ENCODE data around the gene SUSD1. TPM values are rescaled to one million over a fixed set of nuclear protein-coding genes. Genes with fewer than 3 reads are reported as not detected.

Gene SUSD1
- total and polyA plus RNA-seq, 9 of the 15 experiments (the other 6 are each of a cell fraction or from before 2014, with no cell fraction given), result 10.9 to 44.4 (median 36.1) TPM

DNA sequence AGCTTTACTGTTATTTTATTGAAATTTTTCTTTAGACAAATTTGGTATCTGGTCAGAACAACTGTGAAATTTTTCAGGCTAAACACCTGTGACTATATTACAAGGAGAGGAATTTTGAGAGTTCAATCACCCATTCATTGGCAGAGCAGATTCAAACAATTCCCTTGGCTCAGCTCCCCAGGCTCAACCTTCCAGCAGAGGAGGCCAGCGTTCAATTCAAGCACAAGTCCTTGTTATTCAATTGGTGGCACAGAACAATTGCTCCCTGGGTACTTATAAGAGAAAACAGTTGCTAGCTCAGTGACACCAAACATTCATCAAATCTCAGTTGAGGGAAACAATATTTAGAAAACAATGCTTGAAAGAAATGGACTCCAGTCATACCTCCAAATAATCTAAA lies 83.3 kb downstream of the SUSD1 start:
- Histone ChIP-seq H3K9me3 (replicated peaks; ENCODE audit: control insufficient read depth, insufficient read depth, low read depth, low read length) (no peaks in the 10 kb centered on the region), H3K36me3 (ENCODE audit: control insufficient read depth, insufficient read depth, low read length) (peaks cover 85% of the 10 kb centered on the region), H3K9me1 (ENCODE audit: control insufficient read depth, insufficient read depth, low read length) (no peaks in the 10 kb centered on the region), H2AFZ (ENCODE audit: low read depth, low read length) (no peak overlapping the region), H3K79me2 (ENCODE audit: control insufficient read depth, insufficient read depth, low read length) (peaks cover 20% of the 10 kb centered on the region), H3K9ac (ENCODE audit: insufficient read depth in 1 of 2, low read depth in 2 of 2, low read length in 2 of 2) (no peak overlapping the region), H3K27ac (ENCODE audit: extremely low read depth, low read depth, low read length) (no peak overlapping the region), H3K27me3 (ENCODE audit: control insufficient read depth in 2 of 2, insufficient read depth in 2 of 2, low read length in 2 of 2) (no peaks in the 10 kb centered on the region), H3K4me2 (ENCODE audit: insufficient read depth, low read length) (no peak overlapping the region), H3K4me3 (no peak overlapping the region), H3K4me1 (replicated peaks in 1 of 2; ENCODE audit: control insufficient read depth in 2 of 2, insufficient read depth in 2 of 2, low read length in 2 of 2) (peaks cover 6 to 35% of the 10 kb centered on the region in 2 experiments; a peak in 4 of 5 replicates), H4K20me1 (replicated peaks; ENCODE audit: control insufficient read depth, insufficient read depth, low read length) (no peaks in the 10 kb centered on the region)
- DNase-seq (ENCODE audit: extremely low read depth in 1 of 4, low spot score in 3 of 4) (no peak), FAIRE-seq (no peak), ATAC-seq (no peak)
- WGBS (ENCODE audit: insufficient coverage, low coverage, missing lambda C conversion rate), result 90% methylated on average over 1 of the region's 1 CpG
- peak in 1 of 2 experiments; percentile 50; a peak in 2 of 4 replicates for TF ChIP-seq RAD21 (CRISPR knock-in tag; conservative IDR thresholded peaks at IDR 0.05 in 1 of 2, IDR thresholded peaks at IDR 0.05 in 1 of 2)
- TF ChIP-seq ZNF140 (CRISPR knock-in tag; IDR thresholded peaks at IDR 0.05), result no peak
- TF ChIP-seq, protein P1, sequence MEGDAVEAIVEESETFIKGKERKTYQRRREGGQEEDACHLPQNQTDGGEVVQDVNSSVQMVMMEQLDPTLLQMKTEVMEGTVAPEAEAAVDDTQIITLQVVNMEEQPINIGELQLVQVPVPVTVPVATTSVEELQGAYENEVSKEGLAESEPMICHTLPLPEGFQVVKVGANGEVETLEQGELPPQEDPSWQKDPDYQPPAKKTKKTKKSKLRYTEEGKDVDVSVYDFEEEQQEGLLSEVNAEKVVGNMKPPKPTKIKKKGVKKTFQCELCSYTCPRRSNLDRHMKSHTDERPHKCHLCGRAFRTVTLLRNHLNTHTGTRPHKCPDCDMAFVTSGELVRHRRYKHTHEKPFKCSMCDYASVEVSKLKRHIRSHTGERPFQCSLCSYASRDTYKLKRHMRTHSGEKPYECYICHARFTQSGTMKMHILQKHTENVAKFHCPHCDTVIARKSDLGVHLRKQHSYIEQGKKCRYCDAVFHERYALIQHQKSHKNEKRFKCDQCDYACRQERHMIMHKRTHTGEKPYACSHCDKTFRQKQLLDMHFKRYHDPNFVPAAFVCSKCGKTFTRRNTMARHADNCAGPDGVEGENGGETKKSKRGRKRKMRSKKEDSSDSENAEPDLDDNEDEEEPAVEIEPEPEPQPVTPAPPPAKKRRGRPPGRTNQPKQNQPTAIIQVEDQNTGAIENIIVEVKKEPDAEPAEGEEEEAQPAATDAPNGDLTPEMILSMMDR (IDR thresholded peaks at IDR 0.05 in 2 of 3, conservative IDR thresholded peaks at IDR 0.05 in 1 of 3; ENCODE audit: insufficient read depth in 2 of 3, low read depth in 1 of 3, low read length in 3 of 3), result peak in 2 of 3 experiments; percentile 15 to 35; a peak in 2 of 6 replicates
- ChIA-PET CTCF (ENCODE audit: low intra/inter-chr PET ratio) (no interaction called here), POLR2A (no interaction called here)
- BruUV-seq (replicated peaks), result no TSS peak
- intact Hi-C loops (cut with micrococcal nuclease) (loop anchor here (10.0 kb wide), 2 partner anchors 133 to 703 kb away; no protein-coding TSS in a partner anchor), in situ Hi-C loops (cut with MboI) (loop anchor here (25.0 kb wide), 1 partner anchor 720 kb away; no protein-coding TSS in a partner anchor)

Measured in K562 (cell line).